Measurements from ENCODE around the gene ATP5F1C.

- no peak for TF ChIP-seq ZNF549 (tag by site-specific recombination; IDR thresholded peaks at IDR 0.05)
- TF ChIP-seq, protein P1, sequence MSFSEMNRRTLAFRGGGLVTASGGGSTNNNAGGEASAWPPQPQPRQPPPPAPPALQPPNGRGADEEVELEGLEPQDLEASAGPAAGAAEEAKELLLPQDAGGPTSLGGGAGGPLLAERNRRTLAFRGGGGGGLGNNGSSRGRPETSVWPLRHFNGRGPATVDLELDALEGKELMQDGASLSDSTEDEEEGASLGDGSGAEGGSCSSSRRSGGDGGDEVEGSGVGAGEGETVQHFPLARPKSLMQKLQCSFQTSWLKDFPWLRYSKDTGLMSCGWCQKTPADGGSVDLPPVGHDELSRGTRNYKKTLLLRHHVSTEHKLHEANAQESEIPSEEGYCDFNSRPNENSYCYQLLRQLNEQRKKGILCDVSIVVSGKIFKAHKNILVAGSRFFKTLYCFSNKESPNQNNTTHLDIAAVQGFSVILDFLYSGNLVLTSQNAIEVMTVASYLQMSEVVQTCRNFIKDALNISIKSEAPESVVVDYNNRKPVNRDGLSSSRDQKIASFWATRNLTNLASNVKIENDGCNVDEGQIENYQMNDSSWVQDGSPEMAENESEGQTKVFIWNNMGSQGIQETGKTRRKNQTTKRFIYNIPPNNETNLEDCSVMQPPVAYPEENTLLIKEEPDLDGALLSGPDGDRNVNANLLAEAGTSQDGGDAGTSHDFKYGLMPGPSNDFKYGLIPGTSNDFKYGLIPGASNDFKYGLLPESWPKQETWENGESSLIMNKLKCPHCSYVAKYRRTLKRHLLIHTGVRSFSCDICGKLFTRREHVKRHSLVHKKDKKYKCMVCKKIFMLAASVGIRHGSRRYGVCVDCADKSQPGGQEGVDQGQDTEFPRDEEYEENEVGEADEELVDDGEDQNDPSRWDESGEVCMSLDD (tag by site-specific recombination; IDR thresholded peaks at IDR 0.05) = no peak
- TF ChIP-seq, protein P2, sequence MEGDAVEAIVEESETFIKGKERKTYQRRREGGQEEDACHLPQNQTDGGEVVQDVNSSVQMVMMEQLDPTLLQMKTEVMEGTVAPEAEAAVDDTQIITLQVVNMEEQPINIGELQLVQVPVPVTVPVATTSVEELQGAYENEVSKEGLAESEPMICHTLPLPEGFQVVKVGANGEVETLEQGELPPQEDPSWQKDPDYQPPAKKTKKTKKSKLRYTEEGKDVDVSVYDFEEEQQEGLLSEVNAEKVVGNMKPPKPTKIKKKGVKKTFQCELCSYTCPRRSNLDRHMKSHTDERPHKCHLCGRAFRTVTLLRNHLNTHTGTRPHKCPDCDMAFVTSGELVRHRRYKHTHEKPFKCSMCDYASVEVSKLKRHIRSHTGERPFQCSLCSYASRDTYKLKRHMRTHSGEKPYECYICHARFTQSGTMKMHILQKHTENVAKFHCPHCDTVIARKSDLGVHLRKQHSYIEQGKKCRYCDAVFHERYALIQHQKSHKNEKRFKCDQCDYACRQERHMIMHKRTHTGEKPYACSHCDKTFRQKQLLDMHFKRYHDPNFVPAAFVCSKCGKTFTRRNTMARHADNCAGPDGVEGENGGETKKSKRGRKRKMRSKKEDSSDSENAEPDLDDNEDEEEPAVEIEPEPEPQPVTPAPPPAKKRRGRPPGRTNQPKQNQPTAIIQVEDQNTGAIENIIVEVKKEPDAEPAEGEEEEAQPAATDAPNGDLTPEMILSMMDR (tag by site-specific recombination; IDR thresholded peaks at IDR 0.05) = no peak
- TF ChIP-seq ZNF423 (tag by site-specific recombination; IDR thresholded peaks at IDR 0.05) = no peak
- TF ChIP-seq SETDB1 (IDR thresholded peaks at IDR 0.05; ENCODE audit: insufficient read length, low read length) = no peak
- TF ChIP-seq ZNF174 (tag by site-specific recombination; IDR thresholded peaks at IDR 0.05) = no peak
- no peak for TF ChIP-seq ZNF274 (IDR thresholded peaks at IDR 0.05; ENCODE audit: low read length)
- no peak for TF ChIP-seq ZNF274 (tag by site-specific recombination; IDR thresholded peaks at IDR 0.05; ENCODE audit: borderline replicate concordance)
- no peak for TF ChIP-seq KLF10 (tag by site-specific recombination; IDR thresholded peaks at IDR 0.05)
- TF ChIP-seq ZNF202 (tag by site-specific recombination; IDR thresholded peaks at IDR 0.05; ENCODE audit: borderline replicate concordance) = no peak
Measured at GRCh38 chr10:7833210-7833609, 45.2 kb downstream of the ATP5F1C start.
